K562 (cell line): Measurements from ENCODE around the gene SORT1. TPM values are rescaled to one million over a fixed set of nuclear protein-coding genes. Genes with fewer than 3 reads are reported as not detected.

Experiments used
- ATAC-seq: fragments of 200-7000 bp; cut with Tn5 transposase; 3 replicates; pipeline ENCODE4 v1.9.1; 2020; ENCODE audit warnings: moderate library complexity
- BruUV-seq: library from RNA; stranded (reverse); fragments of 400-500 nt; replicated peaks from 2 replicates; lab custom pipeline; 2021; lab: Mats Ljungman, UMichigan
- CTCF ChIA-PET: fragments of 300-600 bp; formaldehyde crosslinking; extraction: SDS; loops from one replicate; lab custom pipeline; 2021; ENCODE audit warnings: low intra/inter-chr PET ratio; lab: Yijun Ruan, JAX
- POLR2A ChIA-PET: fragments of 300-600, 350-650 bp; sonication (Branson Sonifier 250); formaldehyde crosslinking; extraction: SDS; loops from one replicate; lab custom pipeline; 2021; ENCODE audit warnings: antibody characterized with exemption, inconsistent platforms; lab: Yijun Ruan, JAX
- DNase-seq, 4 experiments: peaks; one replicate each; pipeline versions ENCODE4 v3.0.0 to v3.0.0-alpha.2; 2011 to 2018; ENCODE audit warnings: low spot score in 3 of 4, mixed read lengths in 3 of 4; ENCODE audit errors: extremely low read depth in 1 of 4
- FAIRE-seq: peaks from 2 replicates; lab custom pipeline; 2011; peaks lifted over from hg19 to GRCh38; lab: Jason Lieb, UNC
- H2AFZ ChIP-seq: 2 replicates; pipeline ENCODE4 v1.6.0; 2011; ENCODE audit warnings: low read depth, low read length, control low read depth, inconsistent platforms
- H3K27ac ChIP-seq: fragments of 200-600 bp; 3 replicates; pipeline ENCODE4 v1.8.0; 2011; ENCODE audit warnings: low read depth, mild to moderate bottlenecking, control low read depth, inconsistent platforms, low read length, moderate library complexity, mixed read lengths; ENCODE audit errors: extremely low read depth
- H3K27me3 ChIP-seq, 2 experiments: fragments of 300-600 bp in 1 of 2; 2 replicates in 1 of 2; 3 replicates in 1 of 2; pipeline versions ENCODE4 v1.6.0 to v1.8.0; 2011; ENCODE audit warnings: inconsistent platforms in 2 of 2, low read length in 2 of 2, mild to moderate bottlenecking in 1 of 2, mixed read lengths in 1 of 2, moderate library complexity in 1 of 2; ENCODE audit not compliant: control insufficient read depth in 2 of 2, insufficient read depth in 2 of 2
- H3K36me3 ChIP-seq: fragments of 300-600 bp; 3 replicates; pipeline ENCODE4 v1.8.0; 2011; ENCODE audit warnings: mild to moderate bottlenecking, low read length, inconsistent platforms; ENCODE audit not compliant: control insufficient read depth, insufficient read depth
- H3K4me1 ChIP-seq, 2 experiments: fragments of 200-600 bp in 1 of 2; replicated peaks in 1 of 2; 2 replicates in 1 of 2; 3 replicates in 1 of 2; pipeline versions ENCODE4 v1.5.1 to v1.8.0; 2011; ENCODE audit warnings: inconsistent platforms in 2 of 2, low read length in 2 of 2, mild to moderate bottlenecking in 1 of 2, mixed read lengths in 1 of 2, moderate library complexity in 1 of 2; ENCODE audit not compliant: control insufficient read depth in 2 of 2, insufficient read depth in 2 of 2
- H3K4me2 ChIP-seq: 2 replicates; pipeline ENCODE4 v1.6.1; 2011; ENCODE audit warnings: low read length, control low read depth, inconsistent platforms, mixed read lengths; ENCODE audit not compliant: insufficient read depth
- H3K4me3 ChIP-seq: fragments of 200-600 bp; sonication (generic), shearing (Covaris generic); 2 replicates; pipeline ENCODE4 v1.5.1; 2016; ENCODE audit warnings: control low read depth, inconsistent platforms
- H3K79me2 ChIP-seq: fragments of 200-600 bp; 3 replicates; pipeline ENCODE4 v1.8.0; 2011; ENCODE audit warnings: low read length, inconsistent platforms; ENCODE audit not compliant: control insufficient read depth, insufficient read depth
- H3K9ac ChIP-seq, 2 experiments: 2 replicates each; pipeline versions ENCODE4 v1.6.0 to v1.6.1; 2011; ENCODE audit warnings: low read depth in 2 of 2, low read length in 2 of 2, control low read depth in 1 of 2, inconsistent platforms in 1 of 2, mild to moderate bottlenecking in 1 of 2, mixed read lengths in 1 of 2; ENCODE audit not compliant: insufficient read depth in 1 of 2
- H3K9me1 ChIP-seq: one replicate; pipeline ENCODE4 v1.6.0; 2011; ENCODE audit warnings: inconsistent platforms, mild to moderate bottlenecking, low read length, moderate library complexity; ENCODE audit not compliant: control insufficient read depth, insufficient read depth
- H3K9me3 ChIP-seq: replicated peaks from 2 replicates; pipeline ENCODE4 v1.5.1; 2011; ENCODE audit warnings: low read depth, low read length, inconsistent platforms; ENCODE audit not compliant: control insufficient read depth, insufficient read depth
- H4K20me1 ChIP-seq: replicated peaks from 2 replicates; pipeline ENCODE4 v1.6.1; 2011; ENCODE audit warnings: low read length, inconsistent platforms, mixed read lengths; ENCODE audit not compliant: control insufficient read depth, insufficient read depth
- DPF2 ChIP-seq: fragments of 450-650 bp; IDR thresholded peaks from 2 replicates; pipeline ENCODE4 v1.6.1; 2016
- EHMT2 ChIP-seq: fragments of 450-650 bp; IDR thresholded peaks from 2 replicates; pipeline ENCODE4 v1.6.1; 2018; ENCODE audit warnings: antibody characterized with exemption
- FOXO4 ChIP-seq: fragments of 450-650 bp; formaldehyde crosslinking; IDR thresholded peaks from 2 replicates; pipeline ENCODE4 v1.4.0; 2020; ENCODE audit warnings: mild to moderate bottlenecking, moderate library complexity
- GTF3C2 ChIP-seq: IDR thresholded peaks from 3 replicates; pipeline ENCODE4 v1.6.1; 2011; ENCODE audit warnings: borderline replicate concordance, mild to moderate bottlenecking, moderate library complexity; ENCODE audit not compliant: insufficient read length; ENCODE audit errors: extremely low read depth
- KAT2B ChIP-seq: IDR thresholded peaks from one replicate; pipeline ENCODE4 v1.6.1; 2012; ENCODE audit warnings: low read depth, mild to moderate bottlenecking, control low read depth, inconsistent platforms, low read length, moderate library complexity
- MTF1 ChIP-seq: fragments of 250-450 bp; sonication (Bioruptor Pico); IDR thresholded peaks from 2 replicates; pipeline ENCODE4 v1.9.0; 2021; ENCODE audit warnings: moderate library complexity, mild to moderate bottlenecking, inconsistent platforms, borderline replicate concordance
- PRMT5 ChIP-seq: sonication (generic); formaldehyde crosslinking; IDR thresholded peaks from 2 replicates; pipeline ENCODE4 v1.5.0; 2020; ENCODE audit warnings: missing genetic modification reagents
- PURB ChIP-seq: sonication (generic); formaldehyde crosslinking; IDR thresholded peaks from 2 replicates; pipeline ENCODE4 v1.9.0; 2021; ENCODE audit warnings: low read depth, mild to moderate bottlenecking, missing genetic modification reagents
- SNIP1 ChIP-seq: fragments of 450-650 bp; IDR thresholded peaks from 2 replicates; pipeline ENCODE4 v1.7.1; 2017; ENCODE audit warnings: low read depth, mild to moderate bottlenecking
- TCF7 ChIP-seq: sonication (generic); IDR thresholded peaks from 2 replicates; pipeline ENCODE4 v1.6.1; 2016; ENCODE audit warnings: antibody characterized with exemption, borderline replicate concordance
- ZMIZ1 ChIP-seq, 2 experiments: fragments of 150-350 bp in 1 of 2; IDR thresholded peaks; 2 replicates each; pipeline ENCODE4 v1.6.1; 2012 to 2016; ENCODE audit warnings: low read depth in 2 of 2, low read length in 2 of 2, mild to moderate bottlenecking in 1 of 2, moderate library complexity in 1 of 2
- ZNF232 ChIP-seq: sonication (generic); formaldehyde crosslinking; IDR thresholded peaks from 2 replicates; pipeline ENCODE4 v1.8.0; 2022; ENCODE audit warnings: mild to moderate bottlenecking, missing genetic modification reagents
- ZNF561 ChIP-seq: fragments of 450-650 bp; formaldehyde crosslinking; conservative IDR thresholded peaks from 2 replicates; pipeline ENCODE4 v1.4.0; 2020; ENCODE audit warnings: mild to moderate bottlenecking, moderate library complexity
- WGBS: fragments of 100-300 bp; shearing (Covaris generic); methylation state at CpG from one replicate; pipeline ENCODE4 v1.1.6; 2016; ENCODE audit warnings: low coverage, mixed read lengths; ENCODE audit not compliant: insufficient coverage; ENCODE audit errors: missing lambda C conversion rate; 5-methylcytosine and 5-hydroxymethylcytosine counted together
- in situ Hi-C: fragments of 300-500 bp; cut with MboI; formaldehyde crosslinking; loops from 4 replicates; pipeline ENCODE4 v1.15.0; 2018; ENCODE audit warnings: inconsistent platforms, mixed read lengths
- intact Hi-C: fragments of 100-400 bp; cut with micrococcal nuclease; formaldehyde crosslinking; loops from 2 replicates; pipeline ENCODE4 v1.14.2; 2022
- polyA plus RNA-seq, 8 experiments: library from polyadenylated mRNA; depleted of rRNA in 4 of 8; stranded (reverse) in 5 of 8; unstranded in 3 of 8; fragments of >200 nt; fragmentation: Nextera tagmentation in 2 of 8; fragmentation: Illumina TruSeq in 1 of 8; extraction: Ambion mirVana in 2 of 8; extraction: Trizol in 1 of 8; gene quantifications; 2 replicates each; pipeline versions ENCODE4 v1.2.1 to v1.2.3, GENCODE V29; 2011 to 2014; ENCODE audit warnings: inconsistent platforms in 1 of 8, missing spikeins in 1 of 8
- total RNA-seq, 7 experiments: library from RNA; depleted of rRNA in 6 of 7; stranded (reverse); fragments of >200 nt in 6 of 7; fragmentation: Illumina TruSeq in 2 of 7; extraction: Trizol in 2 of 7; gene quantifications; 2 replicates each; pipeline versions ENCODE4 v1.2.1 to v1.2.3, GENCODE V29; 2011 to 2021; ENCODE audit warnings: low replicate concordance in 1 of 7

Gene SORT1
- total and polyA plus RNA-seq, 9 of the 15 experiments (the other 6 are each of a cell fraction or from before 2014, with no cell fraction given) = 27.4 to 112 (median 65.0) TPM

- peak overlapping the region; percentile 51 for H3K27ac ChIP-seq
- H3K79me2 ChIP-seq = no peaks in the 10 kb centered on the region
- ATAC-seq (peak; percentile 74), DNase-seq (peak; percentile 72 to 79 (median 74)), FAIRE-seq (peak; percentile 56)
- no peaks in the 10 kb centered on the region for H3K27me3 ChIP-seq
- no peaks in the 10 kb centered on the region for H4K20me1 ChIP-seq
- ChIA-PET POLR2A (interaction anchor here (0.6 to 1.2 kb wide), 3 partner anchors 11 to 58 kb away, joined by 3 to 4 read pairs (median 3); no protein-coding TSS in a partner anchor), CTCF (no interaction called here)
- no peak overlapping the region for H3K4me3 ChIP-seq
- H3K36me3 ChIP-seq = no peaks in the 10 kb centered on the region
- H3K9me3 ChIP-seq = no peaks in the 10 kb centered on the region
- BruUV-seq = no TSS peak
- peak overlapping the region; percentile 92 for H2AFZ ChIP-seq
- peak overlapping the region; percentile 20; the same call in 1 of the 2 replicates for H3K4me2 ChIP-seq
- 26% methylated on average over 11 of the region's 11 CpGs for WGBS
- H3K9ac ChIP-seq = peak overlapping the region; percentile 39 to 49; a peak in 3 of 4 replicates
- H3K9me1 ChIP-seq = no peaks in the 10 kb centered on the region
- intact Hi-C loops (no loop called here), in situ Hi-C loops (no loop called here)
- peaks cover 25 to 37% of the 10 kb centered on the region in 2 experiments for H3K4me1 ChIP-seq
- TF ChIP-seq SNIP1 (no peak; the same call in 1 of the 2 replicates), EHMT2 (no peak), PRMT5 (CRISPR knock-in tag) (no peak), ZNF561 (CRISPR knock-in tag) (no peak), MTF1 (CRISPR knock-in tag) (no peak), GTF3C2 (no peak), DPF2 (0 out of 2 replicates have a peak, but pooled peaks have one; percentile 55), ZMIZ1 (IDR thresholded peaks at IDR 0.05; ENCODE audit: low read depth in 2 of 2, low read length in 2 of 2) (no peak), TCF7 (peak; percentile 57; the same call in 1 of the 2 replicates), PURB (CRISPR knock-in tag) (no peak), FOXO4 (no peak), KAT2B (no peak), ZNF232 (CRISPR knock-in tag) (0 out of 2 replicates have a peak, but pooled peaks have one; percentile 74)
Measured at GRCh38 chr1:109298666-109299557, 98.8 kb downstream of the SORT1 start.
